K562 (cell line): ENCODE measurements around the gene NPHP1. TPM values are rescaled to one million over a fixed set of nuclear protein-coding genes. Genes with fewer than 3 reads are reported as not detected.

Source experiments
- ATAC-seq: fragments of 200-7000 bp; cut with Tn5 transposase; 3 replicates; pipeline ENCODE4 v1.9.1; 2020; ENCODE audit warnings: moderate library complexity
- BruUV-seq: library from RNA; stranded (reverse); fragments of 400-500 nt; replicated peaks from 2 replicates; lab custom pipeline; 2021; lab: Mats Ljungman, UMichigan
- CTCF ChIA-PET: fragments of 300-600 bp; formaldehyde crosslinking; extraction: SDS; loops from one replicate; lab custom pipeline; 2021; ENCODE audit warnings: low intra/inter-chr PET ratio; lab: Yijun Ruan, JAX
- POLR2A ChIA-PET: fragments of 300-600, 350-650 bp; sonication (Branson Sonifier 250); formaldehyde crosslinking; extraction: SDS; loops from one replicate; lab custom pipeline; 2021; ENCODE audit warnings: antibody characterized with exemption, inconsistent platforms; lab: Yijun Ruan, JAX
- DNase-seq, 4 experiments: peaks; one replicate each; pipeline versions ENCODE4 v3.0.0 to v3.0.0-alpha.2; 2011 to 2018; ENCODE audit warnings: low spot score in 3 of 4, mixed read lengths in 3 of 4; ENCODE audit errors: extremely low read depth in 1 of 4
- FAIRE-seq: peaks from 2 replicates; lab custom pipeline; 2011; peaks lifted over from hg19 to GRCh38; lab: Jason Lieb, UNC
- H2AFZ ChIP-seq: 2 replicates; pipeline ENCODE4 v1.6.0; 2011; ENCODE audit warnings: low read depth, low read length, control low read depth, inconsistent platforms
- H3K27ac ChIP-seq: fragments of 200-600 bp; 3 replicates; pipeline ENCODE4 v1.8.0; 2011; ENCODE audit warnings: low read depth, mild to moderate bottlenecking, control low read depth, inconsistent platforms, low read length, moderate library complexity, mixed read lengths; ENCODE audit errors: extremely low read depth
- H3K27me3 ChIP-seq, 2 experiments: fragments of 300-600 bp in 1 of 2; 2 replicates in 1 of 2; 3 replicates in 1 of 2; pipeline versions ENCODE4 v1.6.0 to v1.8.0; 2011; ENCODE audit warnings: inconsistent platforms in 2 of 2, low read length in 2 of 2, mild to moderate bottlenecking in 1 of 2, mixed read lengths in 1 of 2, moderate library complexity in 1 of 2; ENCODE audit not compliant: control insufficient read depth in 2 of 2, insufficient read depth in 2 of 2
- H3K36me3 ChIP-seq: fragments of 300-600 bp; 3 replicates; pipeline ENCODE4 v1.8.0; 2011; ENCODE audit warnings: mild to moderate bottlenecking, low read length, inconsistent platforms; ENCODE audit not compliant: control insufficient read depth, insufficient read depth
- H3K4me1 ChIP-seq, 2 experiments: fragments of 200-600 bp in 1 of 2; replicated peaks in 1 of 2; 2 replicates in 1 of 2; 3 replicates in 1 of 2; pipeline versions ENCODE4 v1.5.1 to v1.8.0; 2011; ENCODE audit warnings: inconsistent platforms in 2 of 2, low read length in 2 of 2, mild to moderate bottlenecking in 1 of 2, mixed read lengths in 1 of 2, moderate library complexity in 1 of 2; ENCODE audit not compliant: control insufficient read depth in 2 of 2, insufficient read depth in 2 of 2
- H3K4me2 ChIP-seq: 2 replicates; pipeline ENCODE4 v1.6.1; 2011; ENCODE audit warnings: low read length, control low read depth, inconsistent platforms, mixed read lengths; ENCODE audit not compliant: insufficient read depth
- H3K4me3 ChIP-seq: fragments of 200-600 bp; sonication (generic), shearing (Covaris generic); 2 replicates; pipeline ENCODE4 v1.5.1; 2016; ENCODE audit warnings: control low read depth, inconsistent platforms
- H3K79me2 ChIP-seq: fragments of 200-600 bp; 3 replicates; pipeline ENCODE4 v1.8.0; 2011; ENCODE audit warnings: low read length, inconsistent platforms; ENCODE audit not compliant: control insufficient read depth, insufficient read depth
- H3K9ac ChIP-seq, 2 experiments: 2 replicates each; pipeline versions ENCODE4 v1.6.0 to v1.6.1; 2011; ENCODE audit warnings: low read depth in 2 of 2, low read length in 2 of 2, control low read depth in 1 of 2, inconsistent platforms in 1 of 2, mild to moderate bottlenecking in 1 of 2, mixed read lengths in 1 of 2; ENCODE audit not compliant: insufficient read depth in 1 of 2
- H3K9me1 ChIP-seq: one replicate; pipeline ENCODE4 v1.6.0; 2011; ENCODE audit warnings: inconsistent platforms, mild to moderate bottlenecking, low read length, moderate library complexity; ENCODE audit not compliant: control insufficient read depth, insufficient read depth
- H3K9me3 ChIP-seq: replicated peaks from 2 replicates; pipeline ENCODE4 v1.5.1; 2011; ENCODE audit warnings: low read depth, low read length, inconsistent platforms; ENCODE audit not compliant: control insufficient read depth, insufficient read depth
- H4K20me1 ChIP-seq: replicated peaks from 2 replicates; pipeline ENCODE4 v1.6.1; 2011; ENCODE audit warnings: low read length, inconsistent platforms, mixed read lengths; ENCODE audit not compliant: control insufficient read depth, insufficient read depth
- CREB3 ChIP-seq: fragments of 450-650 bp; conservative IDR thresholded peaks from 2 replicates; pipeline ENCODE4 v1.6.1; 2016; ENCODE audit warnings: missing genetic modification characterization, low read depth, mild to moderate bottlenecking, missing compliant biosample characterization, moderate library complexity
- EGR1 ChIP-seq: fragments of 450-650 bp; conservative IDR thresholded peaks from 2 replicates; pipeline ENCODE4 v1.6.1; 2017; ENCODE audit warnings: mild to moderate bottlenecking
- RBM39 ChIP-seq: fragments of 200-400 bp; formaldehyde crosslinking; optimal IDR thresholded peaks from 2 replicates; pipeline ENCODE3; 2018; ENCODE audit warnings: low read depth, low read length
- WGBS: fragments of 100-300 bp; shearing (Covaris generic); methylation state at CpG from one replicate; pipeline ENCODE4 v1.1.6; 2016; ENCODE audit warnings: low coverage, mixed read lengths; ENCODE audit not compliant: insufficient coverage; ENCODE audit errors: missing lambda C conversion rate; 5-methylcytosine and 5-hydroxymethylcytosine counted together
- in situ Hi-C: fragments of 300-500 bp; cut with MboI; formaldehyde crosslinking; loops from 4 replicates; pipeline ENCODE4 v1.15.0; 2018; ENCODE audit warnings: inconsistent platforms, mixed read lengths
- intact Hi-C: fragments of 100-400 bp; cut with micrococcal nuclease; formaldehyde crosslinking; loops from 2 replicates; pipeline ENCODE4 v1.14.2; 2022
- polyA plus RNA-seq, 8 experiments: library from polyadenylated mRNA; depleted of rRNA in 4 of 8; stranded (reverse) in 5 of 8; unstranded in 3 of 8; fragments of >200 nt; fragmentation: Nextera tagmentation in 2 of 8; fragmentation: Illumina TruSeq in 1 of 8; extraction: Ambion mirVana in 2 of 8; extraction: Trizol in 1 of 8; gene quantifications; 2 replicates each; pipeline versions ENCODE4 v1.2.1 to v1.2.3, GENCODE V29; 2011 to 2014; ENCODE audit warnings: inconsistent platforms in 1 of 8, missing spikeins in 1 of 8
- total RNA-seq, 7 experiments: library from RNA; depleted of rRNA in 6 of 7; stranded (reverse); fragments of >200 nt in 6 of 7; fragmentation: Illumina TruSeq in 2 of 7; extraction: Trizol in 2 of 7; gene quantifications; 2 replicates each; pipeline versions ENCODE4 v1.2.1 to v1.2.3, GENCODE V29; 2011 to 2021; ENCODE audit warnings: low replicate concordance in 1 of 7

The NPHP1 gene
- total and polyA plus RNA-seq, 9 of the 15 experiments (the other 6 are each of a cell fraction or from before 2014, with no cell fraction given) = 0.11 to 0.32 (median 0.20) TPM; not detected in 5

GRCh38 chr2:110126086-110126773 is 78.6 kb downstream of the NPHP1 start:
- ATAC-seq = no peak
- intact Hi-C loops = no loop called here

More at GRCh38 chr2:110126086-110126773, 78.6 kb downstream of the NPHP1 start:
- FAIRE-seq = no peak
- 0 out of 2 replicates have a peak, but pooled peaks have one; percentile 32 for TF ChIP-seq EGR1
- TF ChIP-seq RBM39 = no peak
- TF ChIP-seq CREB3 (tag) = no peak
- TF ChIP-seq, all 486 proteins: peak for 1
- no TSS peak for BruUV-seq
- in situ Hi-C loops = no loop called here
- ChIA-PET CTCF (no interaction called here), POLR2A (no interaction called here)
- H3K9ac ChIP-seq = no peak overlapping the region
- no peak overlapping the region for H3K4me3 ChIP-seq
- H3K4me2 ChIP-seq = no peak overlapping the region
- no peak overlapping the region for H2AFZ ChIP-seq
- H3K4me1 ChIP-seq = no peaks in the 10 kb centered on the region
- H3K27ac ChIP-seq = no peak overlapping the region
- peaks cover 6 to 9% of the 10 kb centered on the region in 2 experiments; a peak in 1 of 5 replicates for H3K27me3 ChIP-seq
- H4K20me1 ChIP-seq = no peaks in the 10 kb centered on the region
- 1% methylated on average over 4 of the region's 4 CpGs for WGBS
- H3K9me3 ChIP-seq = no peaks in the 10 kb centered on the region
- H3K9me1 ChIP-seq = no peaks in the 10 kb centered on the region
- no peaks in the 10 kb centered on the region for H3K79me2 ChIP-seq
- DNase-seq = no peak
- no peaks in the 10 kb centered on the region for H3K36me3 ChIP-seq
